OCI-LY3 (cell line): ENCODE results near the gene TBX4.
A peak's percentile ranks its signal among the peaks of the same experiment; 100 is the strongest.

Experiments
- H2AFZ ChIP-seq: fragments of 200-600, 300-600 bp; shearing (Covaris generic); 2 replicates; pipeline ENCODE4 v1.6.0; 2014; ENCODE audit warnings: antibody characterized with exemption, low read depth, low read length
- H3K27ac ChIP-seq: fragments of 200-600, 300-600 bp; sonication (generic); 2 replicates; pipeline ENCODE4 v1.5.1; 2014; ENCODE audit warnings: mild to moderate bottlenecking, low read length, moderate library complexity, mixed read lengths
- H3K27me3 ChIP-seq: fragments of 200-600, 300-600 bp; sonication (generic); 2 replicates; pipeline ENCODE4 v1.6.1; 2014; ENCODE audit warnings: low read depth, low read length, mixed read lengths
- H3K36me3 ChIP-seq: fragments of 200-600, 300-600 bp; sonication (generic); replicated peaks from 2 replicates; pipeline ENCODE3; 2014; ENCODE audit warnings: low read depth, low read length, mixed read lengths
- H3K4me1 ChIP-seq: fragments of 300-600, 200-600 bp; sonication (generic); 2 replicates; pipeline ENCODE4 v1.6.1; 2014; ENCODE audit warnings: low read length, mixed read lengths
- H3K4me2 ChIP-seq: fragments of 200-600, 300-600 bp; sonication (generic); 2 replicates; pipeline ENCODE4 v1.6.1; 2014; ENCODE audit warnings: low read length, mixed read lengths
- H3K4me3 ChIP-seq: fragments of 300-600, 200-600 bp; sonication (generic); 2 replicates; pipeline ENCODE4 v1.5.1; 2014; ENCODE audit warnings: antibody characterized with exemption, mild to moderate bottlenecking, low read length, moderate library complexity
- H3K79me2 ChIP-seq: fragments of 300-600, 200-600 bp; shearing (Covaris generic); 2 replicates; pipeline ENCODE4 v1.6.1; 2014; ENCODE audit warnings: mild to moderate bottlenecking, low read length, mixed read lengths
- H3K9ac ChIP-seq: fragments of 300-600, 200-600 bp; shearing (Covaris generic); 2 replicates; pipeline ENCODE4 v1.6.0; 2014; ENCODE audit warnings: mild to moderate bottlenecking, low read length, moderate library complexity
- H3K9me3 ChIP-seq: fragments of 200-600, 300-600 bp; shearing (Covaris generic); 2 replicates; pipeline ENCODE4 v1.6.1; 2014; ENCODE audit warnings: low read length, mixed read lengths; ENCODE audit not compliant: insufficient read depth
- H4K20me1 ChIP-seq: fragments of 200-600, 300-600 bp; sonication (generic); 2 replicates; pipeline ENCODE4 v1.6.1; 2016; ENCODE audit warnings: low read length, mixed read lengths; ENCODE audit not compliant: insufficient read depth
- EZH2phosphoT487 ChIP-seq: fragments of 200-600 bp; shearing (Covaris generic); IDR thresholded peaks from 2 replicates; pipeline ENCODE4 v1.6.1; 2018; ENCODE audit warnings: antibody characterized with exemption, mixed run types, low read depth
- TF ChIP-seq, protein P1 (sequence below): fragments of 200-600, 300-600 bp; sonication (generic); IDR thresholded peaks from 2 replicates; pipeline ENCODE4 v1.5.1; 2014; ENCODE audit warnings: antibody characterized with exemption, low read length, low read depth

TBX4 gene

DNA sequence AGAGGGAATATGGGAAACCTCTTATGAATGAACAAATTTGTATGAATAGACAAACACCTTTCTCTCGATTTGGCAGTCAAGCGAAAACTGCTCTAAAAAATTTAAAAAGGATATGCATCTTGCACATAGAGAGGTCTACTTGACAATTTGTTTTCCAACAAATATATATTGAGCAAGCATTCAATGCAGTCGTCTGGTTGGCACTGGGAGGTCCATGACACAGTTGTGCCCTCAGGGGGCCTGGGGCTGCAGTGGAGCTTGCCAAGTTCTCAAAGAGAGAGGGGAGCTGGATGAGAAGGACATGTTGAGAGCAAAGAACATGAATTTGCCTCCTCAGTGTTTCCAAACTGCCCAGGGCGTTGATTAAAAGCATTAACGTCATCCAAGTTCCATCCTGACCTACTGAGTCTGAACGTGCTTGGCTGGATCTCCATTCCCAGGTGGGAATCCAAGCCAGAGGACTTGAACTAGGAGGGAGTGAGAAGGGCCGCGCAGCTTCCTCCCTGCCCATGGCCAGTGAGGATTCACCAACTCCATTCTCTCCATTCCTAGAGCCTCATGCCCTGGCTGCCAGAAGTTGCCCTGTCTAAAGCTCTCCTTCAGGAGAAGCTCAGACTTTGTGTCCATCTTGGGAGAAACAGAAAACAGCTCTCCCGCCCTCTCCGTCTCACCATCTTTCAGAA is 28.1 kb upstream of the TBX4 start:
- Histone ChIP-seq H3K36me3 (no peaks in the 10 kb centered on the region), H2AFZ (no peak overlapping the region), H3K9ac (no peak overlapping the region), H3K79me2 (no peaks in the 10 kb centered on the region), H3K4me3 (no peak overlapping the region), H3K4me1 (no peaks in the 10 kb centered on the region), H4K20me1 (no peaks in the 10 kb centered on the region), H3K27ac (no peak overlapping the region), H3K27me3 (peaks cover 17% of the 10 kb centered on the region; the same call in 1 of the 2 replicates), H3K9me3 (no peaks in the 10 kb centered on the region), H3K4me2 (no peak overlapping the region)
- TF ChIP-seq EZH2phosphoT487: no peak
- TF ChIP-seq, protein P1, sequence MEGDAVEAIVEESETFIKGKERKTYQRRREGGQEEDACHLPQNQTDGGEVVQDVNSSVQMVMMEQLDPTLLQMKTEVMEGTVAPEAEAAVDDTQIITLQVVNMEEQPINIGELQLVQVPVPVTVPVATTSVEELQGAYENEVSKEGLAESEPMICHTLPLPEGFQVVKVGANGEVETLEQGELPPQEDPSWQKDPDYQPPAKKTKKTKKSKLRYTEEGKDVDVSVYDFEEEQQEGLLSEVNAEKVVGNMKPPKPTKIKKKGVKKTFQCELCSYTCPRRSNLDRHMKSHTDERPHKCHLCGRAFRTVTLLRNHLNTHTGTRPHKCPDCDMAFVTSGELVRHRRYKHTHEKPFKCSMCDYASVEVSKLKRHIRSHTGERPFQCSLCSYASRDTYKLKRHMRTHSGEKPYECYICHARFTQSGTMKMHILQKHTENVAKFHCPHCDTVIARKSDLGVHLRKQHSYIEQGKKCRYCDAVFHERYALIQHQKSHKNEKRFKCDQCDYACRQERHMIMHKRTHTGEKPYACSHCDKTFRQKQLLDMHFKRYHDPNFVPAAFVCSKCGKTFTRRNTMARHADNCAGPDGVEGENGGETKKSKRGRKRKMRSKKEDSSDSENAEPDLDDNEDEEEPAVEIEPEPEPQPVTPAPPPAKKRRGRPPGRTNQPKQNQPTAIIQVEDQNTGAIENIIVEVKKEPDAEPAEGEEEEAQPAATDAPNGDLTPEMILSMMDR: no peak

DNA sequence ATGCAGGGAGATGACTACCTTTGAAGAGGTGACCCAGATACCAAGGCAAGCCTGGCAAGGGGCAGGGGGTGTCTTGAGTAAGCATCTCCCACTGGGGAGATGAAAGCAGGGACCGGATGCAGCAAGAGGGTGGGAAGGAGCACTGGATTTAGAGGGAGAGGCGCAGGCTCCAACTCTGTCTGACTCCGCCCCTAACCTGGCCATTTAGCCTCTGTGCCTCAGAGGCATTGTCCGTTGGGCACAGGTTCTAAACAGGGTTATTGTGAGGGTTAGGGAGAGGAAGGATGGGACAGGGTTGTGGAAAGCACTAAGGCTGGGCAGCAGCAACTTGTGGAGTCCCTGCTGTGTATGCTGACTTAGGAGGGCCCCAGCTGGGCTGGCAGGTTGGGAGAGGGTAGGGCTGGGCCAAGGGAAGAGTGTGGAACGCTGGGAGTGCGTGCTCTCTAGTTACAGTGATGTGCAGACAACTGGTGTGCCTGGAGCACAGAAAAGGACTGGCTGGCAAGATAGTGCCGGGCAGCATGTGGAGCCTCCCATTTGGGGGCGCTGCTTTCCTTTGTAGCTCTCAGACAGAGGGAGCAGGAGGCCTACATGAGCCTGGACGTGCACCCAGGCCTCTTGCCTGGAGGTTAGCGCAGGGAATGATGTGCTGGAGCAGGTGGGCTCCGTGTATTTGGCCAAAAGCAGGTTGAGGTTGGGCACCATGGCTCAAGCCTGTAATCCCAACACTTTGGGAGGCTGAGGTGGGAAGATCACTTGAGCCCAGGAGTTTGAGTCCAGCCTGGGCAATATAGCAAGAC is 26.3 kb upstream of the TBX4 start:
- no peak overlapping the region for H3K9ac ChIP-seq
- peaks cover 16% of the 10 kb centered on the region; the same call in 1 of the 2 replicates for H3K27me3 ChIP-seq
- H3K4me2 ChIP-seq: no peak overlapping the region
- no peaks in the 10 kb centered on the region for H4K20me1 ChIP-seq
- H3K79me2 ChIP-seq: no peaks in the 10 kb centered on the region
- H3K36me3 ChIP-seq: no peaks in the 10 kb centered on the region
- H3K4me3 ChIP-seq: no peak overlapping the region
- no peak overlapping the region for H3K27ac ChIP-seq
- H2AFZ ChIP-seq: no peak overlapping the region
- no peaks in the 10 kb centered on the region for H3K4me1 ChIP-seq
- no peak for TF ChIP-seq EZH2phosphoT487
- TF ChIP-seq, protein P1: peak; percentile 38
- no peaks in the 10 kb centered on the region for H3K9me3 ChIP-seq

DNA sequence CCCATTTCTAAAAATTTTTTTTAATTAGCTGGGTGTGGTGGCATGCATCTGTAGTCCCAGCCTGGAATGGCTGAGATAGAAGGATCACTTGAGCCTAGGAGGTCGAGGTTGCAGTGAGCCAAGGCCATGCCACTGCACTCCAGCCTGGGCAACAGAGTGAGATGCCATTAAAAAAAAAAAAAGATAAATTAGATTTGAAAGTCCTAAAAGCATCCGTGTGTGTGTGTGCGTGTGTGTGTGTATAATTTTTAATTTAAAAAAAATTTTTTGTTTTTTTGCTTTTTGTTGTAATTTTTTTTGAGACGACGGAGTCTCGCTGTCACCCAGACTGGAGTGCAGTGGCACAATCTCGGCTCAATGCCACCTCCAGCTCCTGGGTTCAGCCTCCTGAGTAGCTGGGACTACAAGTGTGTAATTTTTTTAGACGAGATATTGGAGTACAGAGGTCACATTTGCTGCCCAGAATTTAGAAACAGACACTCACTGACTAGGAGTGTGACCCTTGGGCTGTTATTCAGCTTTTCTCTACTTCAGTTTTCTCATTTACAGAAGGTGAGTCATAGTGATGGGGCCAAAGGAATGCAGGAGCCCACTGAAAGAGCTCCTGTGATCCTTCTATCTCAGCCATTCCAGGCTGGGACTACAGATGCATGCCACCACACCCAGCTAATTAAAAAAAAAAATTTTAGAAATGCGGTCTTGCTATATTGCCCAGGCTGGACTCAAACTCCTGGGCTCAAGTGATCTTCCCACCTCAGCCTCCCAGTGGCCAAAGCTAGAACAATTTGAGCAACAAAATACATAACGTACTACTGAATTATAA is 25.5 kb upstream of the TBX4 start:
- Histone ChIP-seq H3K4me1 (no peaks in the 10 kb centered on the region), H3K4me2 (no peak overlapping the region), H3K27ac (no peak overlapping the region), H3K4me3 (no peak overlapping the region), H3K27me3 (0 out of 2 replicates have a peak, but pooled peaks cover 8% of the 10 kb centered on the region), H4K20me1 (no peaks in the 10 kb centered on the region), H2AFZ (no peak overlapping the region), H3K79me2 (no peaks in the 10 kb centered on the region), H3K9me3 (no peaks in the 10 kb centered on the region), H3K36me3 (no peaks in the 10 kb centered on the region), H3K9ac (no peak overlapping the region)
- TF ChIP-seq, protein P1: no peak
- TF ChIP-seq EZH2phosphoT487: no peak
